Testis (tissue), 2 donors: ENCODE results near the gene PPP2R2C.

ENCODE experiments used
- POLR2A ChIP-seq: fragments of 450-650 bp; IDR thresholded peaks from one replicate; pipeline ENCODE4 v1.6.1; 2017; ENCODE audit warnings: antibody characterized with exemption, mild to moderate bottlenecking, moderate library complexity
- TF ChIP-seq, protein P1 (sequence below), 3 experiments: fragments of 450-650 bp in 2 of 3; fragments of 200-600 bp in 1 of 3; sonication (generic) in 1 of 3; IDR thresholded peaks; one replicate each; pipeline ENCODE4 v1.5.1; 2016 to 2019; ENCODE audit warnings: antibody characterized with exemption in 3 of 3, mild to moderate bottlenecking in 2 of 3, moderate library complexity in 1 of 3

DNA sequence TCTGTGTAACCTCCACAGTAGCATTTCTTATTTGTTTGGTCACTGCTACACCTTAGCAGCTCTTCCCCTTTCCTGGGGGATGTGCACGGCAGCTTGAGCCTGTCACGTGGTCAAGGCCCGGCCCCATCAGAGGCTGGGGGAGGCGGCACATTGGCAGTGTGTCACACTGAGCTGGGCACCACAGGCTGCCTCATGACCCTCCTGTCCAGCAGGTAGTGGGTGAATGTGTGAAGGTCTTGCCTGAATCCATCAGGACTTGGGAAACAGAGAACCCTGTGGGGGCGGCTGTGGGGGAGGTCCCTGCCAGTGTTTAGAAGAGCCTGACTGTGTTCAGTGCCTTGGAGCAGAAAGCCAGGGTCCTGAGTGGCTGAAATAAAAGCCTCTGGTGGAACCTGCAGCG, 169.5 kb downstream of the PPP2R2C start:
- TF ChIP-seq, protein P1, sequence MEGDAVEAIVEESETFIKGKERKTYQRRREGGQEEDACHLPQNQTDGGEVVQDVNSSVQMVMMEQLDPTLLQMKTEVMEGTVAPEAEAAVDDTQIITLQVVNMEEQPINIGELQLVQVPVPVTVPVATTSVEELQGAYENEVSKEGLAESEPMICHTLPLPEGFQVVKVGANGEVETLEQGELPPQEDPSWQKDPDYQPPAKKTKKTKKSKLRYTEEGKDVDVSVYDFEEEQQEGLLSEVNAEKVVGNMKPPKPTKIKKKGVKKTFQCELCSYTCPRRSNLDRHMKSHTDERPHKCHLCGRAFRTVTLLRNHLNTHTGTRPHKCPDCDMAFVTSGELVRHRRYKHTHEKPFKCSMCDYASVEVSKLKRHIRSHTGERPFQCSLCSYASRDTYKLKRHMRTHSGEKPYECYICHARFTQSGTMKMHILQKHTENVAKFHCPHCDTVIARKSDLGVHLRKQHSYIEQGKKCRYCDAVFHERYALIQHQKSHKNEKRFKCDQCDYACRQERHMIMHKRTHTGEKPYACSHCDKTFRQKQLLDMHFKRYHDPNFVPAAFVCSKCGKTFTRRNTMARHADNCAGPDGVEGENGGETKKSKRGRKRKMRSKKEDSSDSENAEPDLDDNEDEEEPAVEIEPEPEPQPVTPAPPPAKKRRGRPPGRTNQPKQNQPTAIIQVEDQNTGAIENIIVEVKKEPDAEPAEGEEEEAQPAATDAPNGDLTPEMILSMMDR (IDR thresholded peaks at IDR 0.05): no peak
- TF ChIP-seq POLR2A: no peak
